HepG2 (cell line): Measurements from ENCODE around the gene ENTHD1. TPM values are rescaled to one million over a fixed set of nuclear protein-coding genes. Genes with fewer than 3 reads are reported as not detected.

Source experiments
- ATAC-seq: fragments of 200-7000 bp; cut with Tn5 transposase; 3 replicates; pipeline ENCODE4 v1.9.1; 2020; ENCODE audit warnings: mild to moderate bottlenecking, moderate library complexity
- BruUV-seq: library from RNA; stranded (reverse); fragments of 400-500 nt; replicated peaks from 2 replicates; lab custom pipeline; 2021; lab: Mats Ljungman, UMichigan
- CTCF ChIA-PET: fragments of 300-600 bp; formaldehyde crosslinking; extraction: SDS; loops from one replicate; lab custom pipeline; 2021; ENCODE audit warnings: low total read pairs, inconsistent platforms, low intra/inter-chr PET ratio; lab: Yijun Ruan, JAX
- POLR2A ChIA-PET: fragments of 350-600 bp; sonication (Branson Sonifier 250); formaldehyde crosslinking; loops from one replicate; lab custom pipeline; 2020; ENCODE audit warnings: antibody characterized with exemption, inconsistent platforms; lab: Yijun Ruan, JAX
- DNase-seq: peaks from one replicate; pipeline ENCODE4 v3.0.0-alpha.2; 2015; ENCODE audit warnings: low spot score
- FAIRE-seq: peaks from 3 replicates; lab custom pipeline; 2011; peaks lifted over from hg19 to GRCh38; lab: Jason Lieb, UNC
- H2AFZ ChIP-seq: one replicate; pipeline ENCODE4 v1.6.1; 2011; ENCODE audit warnings: low read length, inconsistent platforms
- H3K27ac ChIP-seq: fragments of 300-600 bp; 3 replicates; pipeline ENCODE4 v1.8.0; 2011; ENCODE audit warnings: mixed run types, mild to moderate bottlenecking, mixed read lengths, low read length, inconsistent platforms; ENCODE audit not compliant: insufficient read depth; ENCODE audit errors: extremely low read length
- H3K27me3 ChIP-seq, 2 experiments: fragments of 200-600 bp in 1 of 2; 2 replicates in 1 of 2; 3 replicates in 1 of 2; pipeline versions ENCODE4 v1.6.0 to v1.8.0; 2011; ENCODE audit warnings: low read length in 2 of 2, mild to moderate bottlenecking in 2 of 2, moderate library complexity in 2 of 2, inconsistent platforms in 1 of 2; ENCODE audit not compliant: insufficient read depth in 2 of 2, control insufficient read depth in 1 of 2
- H3K36me3 ChIP-seq, 2 experiments: fragments of 200-600 bp in 1 of 2; replicated peaks in 1 of 2; 2 replicates in 1 of 2; 3 replicates in 1 of 2; pipeline versions ENCODE4 v1.5.1 to v1.8.0; 2011; ENCODE audit warnings: low read length in 2 of 2, inconsistent platforms in 1 of 2; ENCODE audit not compliant: insufficient read depth in 2 of 2, control insufficient read depth in 1 of 2
- H3K4me1 ChIP-seq: 2 replicates; pipeline ENCODE4 v1.5.1; 2012; ENCODE audit warnings: low read length, inconsistent platforms; ENCODE audit not compliant: insufficient read depth
- H3K4me2 ChIP-seq: 2 replicates; pipeline ENCODE4 v1.6.0; 2011; ENCODE audit warnings: low read depth, low read length, inconsistent platforms
- H3K4me3 ChIP-seq, 3 experiments: fragments of 200-600 bp in 1 of 3; sonication (generic), shearing (Covaris generic) in 1 of 3; replicated peaks in 1 of 3; 2 replicates each; pipeline ENCODE4 v1.5.1; 2011 to 2016; ENCODE audit warnings: low read length in 3 of 3, inconsistent platforms in 2 of 3, low read depth in 2 of 3, mild to moderate bottlenecking in 2 of 3, control low read depth in 1 of 3, mixed read lengths in 1 of 3; ENCODE audit not compliant: insufficient read depth in 1 of 3
- H3K79me2 ChIP-seq: one replicate; pipeline ENCODE4 v1.6.1; 2011; ENCODE audit warnings: low read length, inconsistent platforms; ENCODE audit not compliant: insufficient read depth
- H3K9ac ChIP-seq: 2 replicates; pipeline ENCODE4 v1.6.0; 2011; ENCODE audit warnings: mild to moderate bottlenecking, low read depth, low read length, inconsistent platforms; ENCODE audit not compliant: insufficient read depth
- H3K9me3 ChIP-seq: 2 replicates; pipeline ENCODE4 v1.5.1; 2012; ENCODE audit warnings: mild to moderate bottlenecking, low read length
- H4K20me1 ChIP-seq: 2 replicates; pipeline ENCODE4 v1.6.0; 2011; ENCODE audit warnings: inconsistent platforms, mild to moderate bottlenecking, low read length, moderate library complexity; ENCODE audit not compliant: insufficient read depth
- ARNTL ChIP-seq: sonication (generic); formaldehyde crosslinking; IDR thresholded peaks from 2 replicates; pipeline ENCODE4 v1.4.0; 2020; ENCODE audit warnings: mild to moderate bottlenecking, missing genetic modification reagents
- CEBPZ ChIP-seq: IDR thresholded peaks from 2 replicates; pipeline ENCODE4 v1.6.1; 2012; ENCODE audit warnings: low read length, improper control_type of control experiment
- HOXA5 ChIP-seq: sonication (generic); formaldehyde crosslinking; IDR thresholded peaks from 2 replicates; pipeline ENCODE4 v1.4.0; 2020; ENCODE audit warnings: missing genetic modification reagents
- KDM5B ChIP-seq: sonication (generic); formaldehyde crosslinking; IDR thresholded peaks from 2 replicates; pipeline ENCODE4 v1.4.0; 2020; ENCODE audit warnings: missing genetic modification reagents, mild to moderate bottlenecking, borderline replicate concordance
- MIXL1 ChIP-seq: IDR thresholded peaks from 2 replicates; pipeline ENCODE4 v1.6.1; 2016
- PHF20 ChIP-seq: sonication (generic); formaldehyde crosslinking; IDR thresholded peaks from 2 replicates; pipeline ENCODE4 v1.5.0; 2020; ENCODE audit warnings: mild to moderate bottlenecking, missing genetic modification reagents
- RORA ChIP-seq: sonication (generic); formaldehyde crosslinking; IDR thresholded peaks from 2 replicates; pipeline ENCODE4 v1.5.0; 2020; ENCODE audit warnings: mild to moderate bottlenecking, missing genetic modification reagents, moderate library complexity
- ZEB1 ChIP-seq: IDR thresholded peaks from 2 replicates; pipeline ENCODE4 v1.6.1; 2012; ENCODE audit warnings: mild to moderate bottlenecking, low read depth, inconsistent platforms; ENCODE audit not compliant: insufficient replicate concordance
- ZMYM2 ChIP-seq: sonication (generic); formaldehyde crosslinking; IDR thresholded peaks from 2 replicates; pipeline ENCODE4 v1.8.0; 2022; ENCODE audit warnings: mild to moderate bottlenecking, missing genetic modification reagents
- ZNF10 ChIP-seq: sonication (generic); formaldehyde crosslinking; IDR thresholded peaks from 2 replicates; pipeline ENCODE4 v1.4.0; 2020; ENCODE audit warnings: mild to moderate bottlenecking, low read depth, missing genetic modification reagents, borderline replicate concordance
- ZNF24 ChIP-seq: fragments of 450-650 bp; IDR thresholded peaks from 2 replicates; pipeline ENCODE4 v1.6.1; 2017; ENCODE audit warnings: antibody characterized with exemption, mild to moderate bottlenecking
- ZNF468 ChIP-seq: sonication (generic); formaldehyde crosslinking; IDR thresholded peaks from 2 replicates; pipeline ENCODE4 v1.8.0; 2022; ENCODE audit warnings: mild to moderate bottlenecking, moderate library complexity, missing genetic modification reagents
- ZNF556 ChIP-seq: sonication (generic); formaldehyde crosslinking; IDR thresholded peaks from 2 replicates; pipeline ENCODE4 v1.4.0; 2020; ENCODE audit warnings: mild to moderate bottlenecking, missing genetic modification reagents, borderline replicate concordance
- ZNF563 ChIP-seq: sonication (generic); formaldehyde crosslinking; IDR thresholded peaks from 2 replicates; pipeline ENCODE4 v1.8.0; 2022; ENCODE audit warnings: mild to moderate bottlenecking, moderate library complexity, missing genetic modification reagents
- ZNF597 ChIP-seq: sonication (generic); formaldehyde crosslinking; IDR thresholded peaks from 2 replicates; pipeline ENCODE4 v1.5.0; 2020; ENCODE audit warnings: missing genetic modification reagents
- ZNF652 ChIP-seq: IDR thresholded peaks from 2 replicates; pipeline ENCODE4 v1.6.1; 2016; ENCODE audit warnings: low read depth, borderline replicate concordance
- WGBS: methylation state at CpG from one replicate; pipeline ENCODE4 v1.1.6; 2017; ENCODE audit warnings: low lambda C conversion rate; 5-methylcytosine and 5-hydroxymethylcytosine counted together
- in situ Hi-C: cut with HindIII; loops from 2 replicates; pipeline ENCODE4 v1.10.0; 2017; ENCODE audit warnings: low pct_unique_long_range_greater_than_20kb; ENCODE audit not compliant: extremely low pct_ligation_motif_present
- intact Hi-C: fragments of 100-400 bp; cut with micrococcal nuclease; formaldehyde crosslinking; loops from one replicate; pipeline ENCODE4 v1.10.0; 2022; ENCODE audit not compliant: unreplicated experiment
- polyA plus RNA-seq, 8 experiments: library from polyadenylated mRNA; depleted of rRNA in 3 of 8; stranded (reverse) in 7 of 8; unstranded in 1 of 8; fragments of >200 nt; fragmentation: Illumina TruSeq in 4 of 8; extraction: Trizol in 4 of 8; gene quantifications; 2 replicates each; pipeline versions ENCODE4 v1.2.1 to v1.2.3, GENCODE V29; 2011 to 2016; ENCODE audit warnings: low read depth in 4 of 8, missing spikeins in 1 of 8, mixed read lengths in 1 of 8; ENCODE audit not compliant: insufficient read depth in 1 of 8
- total RNA-seq, 5 experiments: library from RNA; depleted of rRNA; stranded (reverse); fragments of >200 nt; fragmentation: Illumina TruSeq; extraction: Trizol; gene quantifications; 2 replicates each; pipeline ENCODE4 v1.2.3, GENCODE V29; 2016; ENCODE audit warnings: low read depth in 1 of 5
- TF ChIP-seq, protein P1 (sequence below): sonication (generic); formaldehyde crosslinking; IDR thresholded peaks from 2 replicates; pipeline ENCODE4 v1.8.1; 2022; ENCODE audit warnings: low read depth, mild to moderate bottlenecking, missing genetic modification reagents
- TF ChIP-seq, protein P2 (sequence below): sonication (generic); formaldehyde crosslinking; IDR thresholded peaks from 2 replicates; pipeline ENCODE4 v1.4.0; 2020; ENCODE audit warnings: mild to moderate bottlenecking, missing genetic modification reagents

The ENTHD1 gene
- total and polyA plus RNA-seq, 2 of the 13 experiments (the other 11 are each of a cell fraction or from before 2014, with no cell fraction given) = not detected

- Histone ChIP-seq H3K9me3 (no peaks in the 10 kb centered on the region), H3K79me2 (no peaks in the 10 kb centered on the region), H3K4me1 (no peaks in the 10 kb centered on the region), H3K4me2 (no peak overlapping the region), H3K27me3 (no peaks in the 10 kb centered on the region; a peak in 1 of 5 replicates), H3K9ac (no peak overlapping the region), H3K36me3 (no peaks in the 10 kb centered on the region), H4K20me1 (no peaks in the 10 kb centered on the region), H3K4me3 (no peak overlapping the region), H3K27ac (no peak overlapping the region), H2AFZ (no peak overlapping the region)
- CTCF ChIA-PET = no interaction called here
- POLR2A ChIA-PET = no interaction called here
- no TSS peak for BruUV-seq
- WGBS = 0% methylated on average over 2 of the region's 2 CpGs
- intact Hi-C loops = no loop called here
- FAIRE-seq (no peak), ATAC-seq (no peak), DNase-seq (no peak)
- in situ Hi-C loops = loop anchor here (5.0 kb wide), 1 partner anchor 269 kb away; no protein-coding TSS in a partner anchor
- TF ChIP-seq ZEB1 = no peak
- TF ChIP-seq, protein P1, sequence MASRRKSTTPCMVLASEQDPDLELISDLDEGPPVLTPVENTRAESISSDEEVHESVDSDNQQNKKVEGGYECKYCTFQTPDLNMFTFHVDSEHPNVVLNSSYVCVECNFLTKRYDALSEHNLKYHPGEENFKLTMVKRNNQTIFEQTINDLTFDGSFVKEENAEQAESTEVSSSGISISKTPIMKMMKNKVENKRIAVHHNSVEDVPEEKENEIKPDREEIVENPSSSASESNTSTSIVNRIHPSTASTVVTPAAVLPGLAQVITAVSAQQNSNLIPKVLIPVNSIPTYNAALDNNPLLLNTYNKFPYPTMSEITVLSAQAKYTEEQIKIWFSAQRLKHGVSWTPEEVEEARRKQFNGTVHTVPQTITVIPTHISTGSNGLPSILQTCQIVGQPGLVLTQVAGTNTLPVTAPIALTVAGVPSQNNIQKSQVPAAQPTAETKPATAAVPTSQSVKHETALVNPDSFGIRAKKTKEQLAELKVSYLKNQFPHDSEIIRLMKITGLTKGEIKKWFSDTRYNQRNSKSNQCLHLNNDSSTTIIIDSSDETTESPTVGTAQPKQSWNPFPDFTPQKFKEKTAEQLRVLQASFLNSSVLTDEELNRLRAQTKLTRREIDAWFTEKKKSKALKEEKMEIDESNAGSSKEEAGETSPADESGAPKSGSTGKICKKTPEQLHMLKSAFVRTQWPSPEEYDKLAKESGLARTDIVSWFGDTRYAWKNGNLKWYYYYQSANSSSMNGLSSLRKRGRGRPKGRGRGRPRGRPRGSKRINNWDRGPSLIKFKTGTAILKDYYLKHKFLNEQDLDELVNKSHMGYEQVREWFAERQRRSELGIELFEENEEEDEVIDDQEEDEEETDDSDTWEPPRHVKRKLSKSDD = no peak
- TF ChIP-seq ZMYM2 (CRISPR knock-in tag) = no peak
- TF ChIP-seq PHF20 = no peak
- no peak for TF ChIP-seq ARNTL (CRISPR knock-in tag)
- no peak for TF ChIP-seq MIXL1 (CRISPR knock-in tag)
- no peak for TF ChIP-seq ZNF563
- no peak for TF ChIP-seq ZNF24
- no peak for TF ChIP-seq HOXA5 (CRISPR knock-in tag)
- TF ChIP-seq ZNF468 (CRISPR knock-in tag) = no peak
- no peak for TF ChIP-seq ZNF597 (CRISPR knock-in tag)
- TF ChIP-seq KDM5B (CRISPR knock-in tag) = no peak
- TF ChIP-seq CEBPZ = no peak
- no peak for TF ChIP-seq ZNF10 (CRISPR knock-in tag)
- TF ChIP-seq ZNF652 (CRISPR knock-in tag) = no peak
- no peak for TF ChIP-seq RORA (CRISPR knock-in tag)
- TF ChIP-seq, protein P2, sequence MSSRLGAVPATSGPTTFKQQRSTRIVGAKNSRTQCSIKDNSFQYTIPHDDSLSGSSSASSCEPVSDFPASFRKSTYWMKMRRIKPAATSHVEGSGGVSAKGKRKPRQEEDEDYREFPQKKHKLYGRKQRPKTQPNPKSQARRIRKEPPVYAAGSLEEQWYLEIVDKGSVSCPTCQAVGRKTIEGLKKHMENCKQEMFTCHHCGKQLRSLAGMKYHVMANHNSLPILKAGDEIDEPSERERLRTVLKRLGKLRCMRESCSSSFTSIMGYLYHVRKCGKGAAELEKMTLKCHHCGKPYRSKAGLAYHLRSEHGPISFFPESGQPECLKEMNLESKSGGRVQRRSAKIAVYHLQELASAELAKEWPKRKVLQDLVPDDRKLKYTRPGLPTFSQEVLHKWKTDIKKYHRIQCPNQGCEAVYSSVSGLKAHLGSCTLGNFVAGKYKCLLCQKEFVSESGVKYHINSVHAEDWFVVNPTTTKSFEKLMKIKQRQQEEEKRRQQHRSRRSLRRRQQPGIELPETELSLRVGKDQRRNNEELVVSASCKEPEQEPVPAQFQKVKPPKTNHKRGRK (CRISPR knock-in tag) = no peak
- no peak for TF ChIP-seq ZNF556 (CRISPR knock-in tag)
These were observed 87.5 kb downstream of the ENTHD1 start for GRCh38 chr22:39806109-39806508.
